ENCODE measurements around the gene MED26.
A peak's percentile ranks its signal among the peaks of the same experiment; 100 is the strongest.

Gene MED26

GRCh38 chr19:16599655-16600346 lies 28.2 kb downstream of the MED26 start:
- H3K4me3 ChIP-seq (ENCODE audit: low read depth, low read length), result no peak overlapping the region
- H3K4me1 ChIP-seq (ENCODE audit: control insufficient read depth, insufficient read depth, low read length), result no peaks in the 10 kb centered on the region
- CTCF ChIA-PET, result no interaction called here
- H3K9me3 ChIP-seq (ENCODE audit: control insufficient read depth, insufficient read depth, low read depth, low read length), result no peaks in the 10 kb centered on the region
- POLR2A ChIA-PET, result interaction anchor here (0.7 to 1.9 kb wide), 3 partner anchors 10 to 16 kb away, joined by 3 to 5 read pairs (median 4); no protein-coding TSS in a partner anchor
- H3K27ac ChIP-seq (ENCODE audit: extremely low read depth, low read depth, low read length), result no peak overlapping the region
- TF ChIP-seq ZNF341 (tag by site-specific recombination; IDR thresholded peaks at IDR 0.05; ENCODE audit: low read depth), result peak; percentile 51
- TF ChIP-seq ZNF398 (tag by site-specific recombination; IDR thresholded peaks at IDR 0.05), result peak; percentile 75
- peak; percentile 71; the same call in 1 of the 2 replicates for TF ChIP-seq SCRT1 (tag by site-specific recombination; IDR thresholded peaks at IDR 0.05; ENCODE audit: borderline replicate concordance)
- TF ChIP-seq ZBTB7A (tag by site-specific recombination; IDR thresholded peaks at IDR 0.05; ENCODE audit: low read depth), result no peak
- TF ChIP-seq PRDM10 (tag by site-specific recombination; IDR thresholded peaks at IDR 0.05), result peak; percentile 65
- TF ChIP-seq SCRT2 (tag by site-specific recombination; IDR thresholded peaks at IDR 0.05), result peak; percentile 85
- H3K36me3 ChIP-seq (ENCODE audit: control insufficient read depth in 2 of 2, insufficient read depth in 1 of 2, low read length in 2 of 2), result no peaks in the 10 kb centered on the region

DNA sequence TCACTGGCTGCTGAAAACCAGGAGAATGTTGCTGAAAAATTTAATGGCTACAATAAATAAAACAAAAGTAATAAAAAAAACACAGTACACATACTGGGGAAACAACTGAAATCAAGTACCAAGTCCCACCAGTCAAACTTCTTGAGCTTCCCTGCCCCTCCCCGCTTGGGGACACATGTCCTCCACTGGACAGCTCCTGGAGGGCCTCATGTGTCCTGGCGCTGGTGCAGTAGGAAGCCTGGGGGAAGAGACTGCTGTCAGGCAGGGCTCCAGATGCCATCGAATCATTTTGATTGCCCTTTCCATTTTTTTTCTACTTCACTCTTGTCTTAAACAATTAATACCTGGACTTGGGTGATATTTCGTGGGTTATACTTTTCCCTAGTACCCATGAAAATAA lies 29.2 kb downstream of the MED26 start:
- Histone ChIP-seq H3K36me3 (ENCODE audit: control insufficient read depth in 2 of 2, insufficient read depth in 1 of 2, low read length in 2 of 2) (no peaks in the 10 kb centered on the region), H3K27ac (ENCODE audit: extremely low read depth, low read depth, low read length) (no peak overlapping the region), H3K4me1 (ENCODE audit: control insufficient read depth, insufficient read depth, low read length) (no peaks in the 10 kb centered on the region), H3K9me3 (ENCODE audit: control insufficient read depth, insufficient read depth, low read depth, low read length) (no peaks in the 10 kb centered on the region), H3K4me3 (ENCODE audit: low read depth, low read length) (no peak overlapping the region)
- ChIA-PET POLR2A (interaction anchor here (0.6 to 1.9 kb wide), 3 partner anchors 9 to 25 kb away, joined by 3 to 5 read pairs (median 3); no protein-coding TSS in a partner anchor), CTCF (no interaction called here)
- TF ChIP-seq GFI1B (tag by site-specific recombination; IDR thresholded peaks at IDR 0.05), result no peak
- peak; percentile 91 for TF ChIP-seq REST (tag by site-specific recombination; IDR thresholded peaks at IDR 0.05)

GRCh38 chr19:16596399-16596798 lies 31.6 kb downstream of the MED26 start:
- POLR2A ChIA-PET, result no interaction called here
- no peaks in the 10 kb centered on the region for H3K4me1 ChIP-seq (ENCODE audit: control insufficient read depth, insufficient read depth, low read length)
- CTCF ChIA-PET, result no interaction called here
- TF ChIP-seq ZNF571 (tag by site-specific recombination; IDR thresholded peaks at IDR 0.05), result no peak
- no peak for TF ChIP-seq ZNF423 (tag by site-specific recombination; IDR thresholded peaks at IDR 0.05)
- TF ChIP-seq ZNF404 (tag by site-specific recombination; IDR thresholded peaks at IDR 0.05), result no peak
- no peak for TF ChIP-seq ZBTB20 (tag by site-specific recombination; IDR thresholded peaks at IDR 0.05)
- TF ChIP-seq ZNF394 (tag by site-specific recombination; IDR thresholded peaks at IDR 0.05; ENCODE audit: borderline replicate concordance), result no peak
- no peak for TF ChIP-seq ZNF133 (tag by site-specific recombination; IDR thresholded peaks at IDR 0.05)
- TF ChIP-seq, protein P1, sequence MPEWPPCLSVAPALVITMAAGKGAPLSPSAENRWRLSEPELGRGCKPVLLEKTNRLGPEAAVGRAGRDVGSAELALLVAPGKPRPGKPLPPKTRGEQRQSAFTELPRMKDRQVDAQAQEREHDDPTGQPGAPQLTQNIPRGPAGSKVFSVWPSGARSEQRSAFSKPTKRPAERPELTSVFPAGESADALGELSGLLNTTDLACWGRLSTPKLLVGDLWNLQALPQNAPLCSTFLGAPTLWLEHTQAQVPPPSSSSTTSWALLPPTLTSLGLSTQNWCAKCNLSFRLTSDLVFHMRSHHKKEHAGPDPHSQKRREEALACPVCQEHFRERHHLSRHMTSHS (tag by site-specific recombination; IDR thresholded peaks at IDR 0.05), result no peak
- no peak for TF ChIP-seq ZBTB1 (tag by site-specific recombination; IDR thresholded peaks at IDR 0.05)
- TF ChIP-seq ZNF354C (tag by site-specific recombination; IDR thresholded peaks at IDR 0.05; ENCODE audit: borderline replicate concordance, low read depth), result no peak
- no peak for TF ChIP-seq SALL2 (tag by site-specific recombination; IDR thresholded peaks at IDR 0.05; ENCODE audit: borderline replicate concordance)
- no peak for TF ChIP-seq ZNF660 (tag by site-specific recombination; IDR thresholded peaks at IDR 0.05)
- no peak for TF ChIP-seq ZNF514 (tag by site-specific recombination; IDR thresholded peaks at IDR 0.05)

More at GRCh38 chr19:16596399-16596798, 31.6 kb downstream of the MED26 start:
- no peak overlapping the region for H3K4me3 ChIP-seq (ENCODE audit: low read depth, low read length)
- H3K9me3 ChIP-seq (ENCODE audit: control insufficient read depth, insufficient read depth, low read depth, low read length), result no peaks in the 10 kb centered on the region
- no peaks in the 10 kb centered on the region for H3K36me3 ChIP-seq (ENCODE audit: control insufficient read depth in 2 of 2, insufficient read depth in 1 of 2, low read length in 2 of 2)
- H3K27ac ChIP-seq (ENCODE audit: extremely low read depth, low read depth, low read length), result no peak overlapping the region

Measured in HEK293 (cell line).